Mammary epithelial cell (primary cell): ENCODE results near the gene GLB1L2.

Source experiments
- EZH2 ChIP-seq: IDR thresholded peaks from 2 replicates; pipeline ENCODE4 v1.6.1; 2012; ENCODE audit warnings: low read length, inconsistent platforms, borderline replicate concordance
- TF ChIP-seq, protein P1 (sequence below), 2 donors: IDR thresholded peaks in 1 of 2; conservative IDR thresholded peaks in 1 of 2; 2 replicates each; pipeline ENCODE4 v1.5.1; 2011 to 2012; ENCODE audit warnings: inconsistent platforms in 2 of 2, low read length in 2 of 2, mild to moderate bottlenecking in 2 of 2, control low read depth in 1 of 2, low read depth in 1 of 2; ENCODE audit not compliant: insufficient read depth in 1 of 2; ENCODE audit errors: extremely low read depth in 1 of 2

DNA sequence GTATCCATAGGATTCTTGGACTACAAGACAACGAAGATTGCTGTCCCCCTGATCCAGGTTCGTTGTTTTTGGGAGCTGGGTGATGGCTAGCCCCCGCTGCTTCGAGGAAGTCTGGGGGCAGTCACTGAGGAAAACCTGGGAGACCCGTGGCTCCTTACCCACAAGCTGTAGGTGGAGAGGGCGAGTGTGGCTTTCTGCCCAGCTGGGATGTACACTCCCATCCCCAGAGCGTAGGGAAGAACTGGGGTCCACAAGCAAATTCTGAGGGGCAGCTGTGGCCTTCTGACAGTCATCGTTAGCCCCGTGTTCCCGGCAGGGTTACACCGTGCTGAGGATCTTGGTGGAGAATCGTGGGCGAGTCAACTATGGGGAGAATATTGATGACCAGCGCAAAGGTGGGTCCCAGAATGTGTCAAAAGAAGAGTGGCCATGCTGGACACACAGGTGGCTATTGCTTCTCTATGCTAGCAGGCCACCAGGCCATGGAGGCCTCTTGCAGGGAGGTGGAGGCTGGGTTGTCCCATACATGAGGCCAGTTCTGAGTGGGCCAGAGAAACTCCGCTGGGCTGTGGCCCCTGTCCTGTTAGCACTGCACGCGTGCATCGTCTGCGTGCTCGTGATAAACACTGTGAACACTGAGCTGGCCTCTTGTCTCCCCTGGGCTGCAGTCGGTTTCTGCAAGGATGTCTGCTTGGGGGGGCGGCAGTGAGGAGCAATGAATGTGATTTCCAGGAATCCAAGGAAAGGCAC is 39.8 kb downstream of the GLB1L2 start:
- TF ChIP-seq, protein P1, sequence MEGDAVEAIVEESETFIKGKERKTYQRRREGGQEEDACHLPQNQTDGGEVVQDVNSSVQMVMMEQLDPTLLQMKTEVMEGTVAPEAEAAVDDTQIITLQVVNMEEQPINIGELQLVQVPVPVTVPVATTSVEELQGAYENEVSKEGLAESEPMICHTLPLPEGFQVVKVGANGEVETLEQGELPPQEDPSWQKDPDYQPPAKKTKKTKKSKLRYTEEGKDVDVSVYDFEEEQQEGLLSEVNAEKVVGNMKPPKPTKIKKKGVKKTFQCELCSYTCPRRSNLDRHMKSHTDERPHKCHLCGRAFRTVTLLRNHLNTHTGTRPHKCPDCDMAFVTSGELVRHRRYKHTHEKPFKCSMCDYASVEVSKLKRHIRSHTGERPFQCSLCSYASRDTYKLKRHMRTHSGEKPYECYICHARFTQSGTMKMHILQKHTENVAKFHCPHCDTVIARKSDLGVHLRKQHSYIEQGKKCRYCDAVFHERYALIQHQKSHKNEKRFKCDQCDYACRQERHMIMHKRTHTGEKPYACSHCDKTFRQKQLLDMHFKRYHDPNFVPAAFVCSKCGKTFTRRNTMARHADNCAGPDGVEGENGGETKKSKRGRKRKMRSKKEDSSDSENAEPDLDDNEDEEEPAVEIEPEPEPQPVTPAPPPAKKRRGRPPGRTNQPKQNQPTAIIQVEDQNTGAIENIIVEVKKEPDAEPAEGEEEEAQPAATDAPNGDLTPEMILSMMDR (conservative IDR thresholded peaks at IDR 0.05 in 1 of 2, IDR thresholded peaks at IDR 0.05 in 1 of 2; ENCODE audit: extremely low read depth in 1 of 2, insufficient read depth in 1 of 2, low read depth in 1 of 2, low read length in 2 of 2), result no peak
- no peak for TF ChIP-seq EZH2
